ENCODE measurements around the gene TTC7B.

TTC7B gene

DNA sequence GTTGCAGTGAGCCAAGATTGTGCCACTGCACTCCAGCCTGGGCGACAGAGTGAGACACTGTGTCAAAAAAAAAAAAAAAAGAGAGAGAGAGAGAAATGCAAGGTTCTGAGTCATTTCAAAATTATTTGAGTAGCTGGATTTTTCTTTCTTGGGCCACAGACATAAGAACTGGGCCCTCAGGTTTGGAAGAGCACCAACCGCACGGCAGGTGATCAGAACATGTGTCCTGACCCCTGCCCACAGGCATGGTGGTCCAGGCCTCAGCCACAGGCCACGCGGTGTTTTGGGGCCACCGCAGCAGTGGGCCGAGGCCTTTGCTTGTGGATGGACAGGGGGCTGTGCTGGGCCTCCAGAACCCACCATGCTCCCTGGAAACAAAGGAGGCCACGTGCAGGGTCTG is 292.7 kb downstream of the TTC7B start:
- no peaks in the 10 kb centered on the region for H3K9me3 ChIP-seq (ENCODE audit: severe bottlenecking)
- TF ChIP-seq, protein P1, sequence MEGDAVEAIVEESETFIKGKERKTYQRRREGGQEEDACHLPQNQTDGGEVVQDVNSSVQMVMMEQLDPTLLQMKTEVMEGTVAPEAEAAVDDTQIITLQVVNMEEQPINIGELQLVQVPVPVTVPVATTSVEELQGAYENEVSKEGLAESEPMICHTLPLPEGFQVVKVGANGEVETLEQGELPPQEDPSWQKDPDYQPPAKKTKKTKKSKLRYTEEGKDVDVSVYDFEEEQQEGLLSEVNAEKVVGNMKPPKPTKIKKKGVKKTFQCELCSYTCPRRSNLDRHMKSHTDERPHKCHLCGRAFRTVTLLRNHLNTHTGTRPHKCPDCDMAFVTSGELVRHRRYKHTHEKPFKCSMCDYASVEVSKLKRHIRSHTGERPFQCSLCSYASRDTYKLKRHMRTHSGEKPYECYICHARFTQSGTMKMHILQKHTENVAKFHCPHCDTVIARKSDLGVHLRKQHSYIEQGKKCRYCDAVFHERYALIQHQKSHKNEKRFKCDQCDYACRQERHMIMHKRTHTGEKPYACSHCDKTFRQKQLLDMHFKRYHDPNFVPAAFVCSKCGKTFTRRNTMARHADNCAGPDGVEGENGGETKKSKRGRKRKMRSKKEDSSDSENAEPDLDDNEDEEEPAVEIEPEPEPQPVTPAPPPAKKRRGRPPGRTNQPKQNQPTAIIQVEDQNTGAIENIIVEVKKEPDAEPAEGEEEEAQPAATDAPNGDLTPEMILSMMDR (IDR thresholded peaks at IDR 0.05; ENCODE audit: poor library complexity, severe bottlenecking) = no peak
- H3K4me3 ChIP-seq (ENCODE audit: severe bottlenecking) = no peak overlapping the region
- DNase-seq (ENCODE audit: low spot score) (no peak), ATAC-seq (ENCODE audit: low read depth) (0 out of 3 replicates have a peak, but pooled peaks have one; percentile 14)
- no peaks in the 10 kb centered on the region for H3K4me1 ChIP-seq (ENCODE audit: insufficient read depth, poor library complexity, severe bottlenecking)
- no peaks in the 10 kb centered on the region for H3K36me3 ChIP-seq (ENCODE audit: low read depth)
- H3K27me3 ChIP-seq (ENCODE audit: insufficient read depth, poor library complexity, severe bottlenecking) = no peaks in the 10 kb centered on the region
- H3K27ac ChIP-seq (ENCODE audit: poor library complexity, severe bottlenecking) = no peak overlapping the region

DNA sequence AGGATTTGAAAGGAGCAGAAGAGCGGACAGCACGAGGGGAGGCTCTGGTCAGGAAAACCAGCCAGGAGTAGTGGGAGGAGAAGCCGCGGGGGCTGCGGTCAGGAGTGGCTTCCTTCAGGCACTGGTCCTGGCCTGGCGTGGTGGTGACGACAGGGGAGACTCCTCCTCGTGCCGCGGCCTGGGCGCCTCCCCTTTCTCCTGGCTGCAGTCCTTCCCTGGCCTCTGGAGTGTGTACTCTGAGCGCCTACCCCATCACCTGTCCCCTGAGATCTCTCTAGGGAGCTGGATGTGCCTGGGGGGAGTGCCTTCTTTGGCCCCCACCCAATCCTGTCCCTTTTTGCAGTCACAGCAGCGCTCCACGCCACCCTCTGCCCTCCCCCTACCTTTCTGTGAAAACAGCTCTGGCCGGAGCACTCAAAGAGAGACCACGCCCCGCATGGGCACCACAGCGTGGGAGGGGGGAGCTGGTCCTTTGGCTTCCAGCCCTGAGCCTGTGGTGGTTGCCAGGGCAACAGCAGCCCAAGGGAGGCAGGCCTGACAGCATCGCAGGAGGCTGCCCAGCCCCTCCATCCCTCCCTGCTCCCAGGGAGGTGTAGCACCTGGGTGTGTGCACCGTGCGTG is 293.5 kb downstream of the TTC7B start:
- H3K36me3 ChIP-seq (ENCODE audit: low read depth) = no peaks in the 10 kb centered on the region
- no peaks in the 10 kb centered on the region for H3K27me3 ChIP-seq (ENCODE audit: insufficient read depth, poor library complexity, severe bottlenecking)
- ATAC-seq (ENCODE audit: low read depth) = peak; percentile 48
- no peak for DNase-seq (ENCODE audit: low spot score)
- H3K4me3 ChIP-seq (ENCODE audit: severe bottlenecking) = no peak overlapping the region
- no peak overlapping the region for H3K27ac ChIP-seq (ENCODE audit: poor library complexity, severe bottlenecking)
- TF ChIP-seq, protein P1 (IDR thresholded peaks at IDR 0.05; ENCODE audit: poor library complexity, severe bottlenecking) = no peak
- H3K4me1 ChIP-seq (ENCODE audit: insufficient read depth, poor library complexity, severe bottlenecking) = no peaks in the 10 kb centered on the region
- no peaks in the 10 kb centered on the region for H3K9me3 ChIP-seq (ENCODE audit: severe bottlenecking)

DNA sequence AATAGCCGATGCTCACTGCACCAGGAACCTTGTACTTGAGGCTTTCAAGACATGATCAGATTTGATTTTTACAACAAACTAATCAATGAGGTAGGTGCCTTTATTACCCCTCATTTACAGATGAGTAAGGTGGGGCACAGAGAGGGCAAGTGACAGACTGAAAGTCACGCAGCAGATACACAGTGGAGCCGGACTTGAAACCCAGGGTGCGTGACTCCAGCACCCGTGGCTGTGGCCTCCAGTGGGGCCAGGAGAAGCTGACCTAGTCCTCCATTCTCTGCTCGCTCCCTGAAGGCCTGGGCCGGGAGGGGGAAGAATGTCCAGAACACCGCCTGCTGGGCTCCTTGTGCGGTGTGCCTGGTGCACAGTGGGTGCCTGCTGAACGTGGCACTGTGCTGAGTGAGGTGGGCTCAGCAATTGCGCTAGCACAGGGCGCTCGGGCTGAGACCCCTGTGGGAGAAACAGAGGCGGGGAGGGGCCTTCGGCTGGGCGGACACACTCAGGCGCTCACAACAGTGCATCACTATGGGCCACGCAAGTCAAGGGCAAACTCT is 294.2 kb downstream of the TTC7B start:
- no peak overlapping the region for H3K27ac ChIP-seq (ENCODE audit: poor library complexity, severe bottlenecking)
- no peak for DNase-seq (ENCODE audit: low spot score)
- no peaks in the 10 kb centered on the region for H3K9me3 ChIP-seq (ENCODE audit: severe bottlenecking)
- H3K27me3 ChIP-seq (ENCODE audit: insufficient read depth, poor library complexity, severe bottlenecking) = no peaks in the 10 kb centered on the region
- ATAC-seq (ENCODE audit: low read depth) = no peak
- H3K4me3 ChIP-seq (ENCODE audit: severe bottlenecking) = no peak overlapping the region
- no peaks in the 10 kb centered on the region for H3K36me3 ChIP-seq (ENCODE audit: low read depth)
- TF ChIP-seq, protein P1 (IDR thresholded peaks at IDR 0.05; ENCODE audit: poor library complexity, severe bottlenecking) = no peak
- H3K4me1 ChIP-seq (ENCODE audit: insufficient read depth, poor library complexity, severe bottlenecking) = no peaks in the 10 kb centered on the region

DNA sequence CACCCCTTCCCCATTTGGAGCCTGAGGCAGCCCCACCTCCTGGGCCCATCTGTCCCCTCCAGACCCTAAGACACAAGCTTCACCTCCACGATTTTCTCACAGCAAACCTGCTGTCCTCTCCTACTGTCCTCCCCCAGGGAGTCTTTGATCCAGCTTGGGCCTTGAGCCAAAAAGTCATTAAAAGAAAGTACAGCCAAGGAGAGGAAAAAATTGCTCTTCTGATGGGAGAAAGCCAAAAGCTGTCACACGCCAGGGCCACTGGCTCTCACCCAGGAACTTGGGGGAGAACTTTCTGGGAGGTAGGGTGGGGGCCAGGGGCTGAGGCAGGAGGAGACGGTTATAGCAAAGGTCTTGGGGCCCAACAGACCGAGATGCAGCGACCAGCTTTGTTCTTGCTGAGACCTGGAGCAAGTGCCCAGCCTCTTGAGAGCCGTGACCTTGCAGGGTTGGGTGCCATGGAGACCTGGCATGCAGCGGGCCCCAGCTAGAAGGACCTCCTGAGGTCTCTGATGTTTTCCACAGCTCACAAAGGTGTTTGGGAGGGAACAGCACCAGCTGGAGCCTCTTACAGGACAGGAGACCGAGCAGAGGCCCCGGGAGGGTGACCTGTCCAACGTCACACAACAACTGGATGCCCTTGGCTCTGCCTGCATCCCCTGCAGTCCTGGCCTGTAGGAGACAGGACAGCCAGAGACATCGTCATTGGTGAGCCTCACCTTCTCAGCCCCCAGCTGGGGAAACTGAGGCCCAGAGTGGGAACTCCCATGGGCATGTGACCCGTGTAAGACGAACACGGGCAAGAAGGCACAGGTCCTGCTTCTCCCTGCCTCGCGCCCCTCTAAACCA is 294.9 kb downstream of the TTC7B start:
- DNase-seq (ENCODE audit: low spot score) (no peak), ATAC-seq (ENCODE audit: low read depth) (no peak)
- no peak overlapping the region for H3K27ac ChIP-seq (ENCODE audit: poor library complexity, severe bottlenecking)
- H3K36me3 ChIP-seq (ENCODE audit: low read depth) = no peaks in the 10 kb centered on the region
- TF ChIP-seq, protein P1 (IDR thresholded peaks at IDR 0.05; ENCODE audit: poor library complexity, severe bottlenecking) = no peak
- no peaks in the 10 kb centered on the region for H3K27me3 ChIP-seq (ENCODE audit: insufficient read depth, poor library complexity, severe bottlenecking)
- no peaks in the 10 kb centered on the region for H3K9me3 ChIP-seq (ENCODE audit: severe bottlenecking)
- no peak overlapping the region for H3K4me3 ChIP-seq (ENCODE audit: severe bottlenecking)
- H3K4me1 ChIP-seq (ENCODE audit: insufficient read depth, poor library complexity, severe bottlenecking) = no peaks in the 10 kb centered on the region

Measured in RWPE2 (cell line).